HG03469 (cell line): ENCODE data around the gene DRC1.
"Not testable (repeated sequence)": the region's sequence is repeated elsewhere in the genome, so short reads cannot be mapped to it uniquely, and the experiment has no call there.

Source experiments
- ATAC-seq: cut with Tn5 transposase; IDR thresholded peaks from one replicate; pipeline ENCODE4 v1.9.1; 2021; ENCODE audit warnings: mild to moderate bottlenecking, moderate library complexity, moderate number of reproducible peaks; ENCODE audit not compliant: unreplicated experiment

The DRC1 gene

DNA sequence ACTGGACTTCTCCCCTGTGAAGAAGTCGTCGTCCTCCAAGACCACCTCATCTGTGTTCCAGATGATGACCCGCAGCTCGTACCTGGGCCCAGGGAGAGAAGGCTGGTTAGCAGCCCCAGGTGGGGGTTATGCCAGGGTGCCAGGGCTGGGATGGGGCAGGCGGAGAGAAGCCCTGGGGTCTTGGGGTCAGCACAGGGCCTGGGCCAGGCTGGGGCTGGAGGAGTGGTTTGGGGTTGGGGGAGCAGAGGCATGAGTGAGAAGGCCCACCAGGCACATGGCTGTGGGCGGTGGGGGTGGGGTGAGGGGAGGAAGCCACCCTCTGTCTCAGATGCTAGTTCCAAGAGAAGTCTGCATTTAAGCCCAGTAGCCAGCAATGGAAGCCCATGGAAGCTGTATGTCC, 60.4 kb downstream of the DRC1 start:
- ATAC-seq, result no peak

DNA sequence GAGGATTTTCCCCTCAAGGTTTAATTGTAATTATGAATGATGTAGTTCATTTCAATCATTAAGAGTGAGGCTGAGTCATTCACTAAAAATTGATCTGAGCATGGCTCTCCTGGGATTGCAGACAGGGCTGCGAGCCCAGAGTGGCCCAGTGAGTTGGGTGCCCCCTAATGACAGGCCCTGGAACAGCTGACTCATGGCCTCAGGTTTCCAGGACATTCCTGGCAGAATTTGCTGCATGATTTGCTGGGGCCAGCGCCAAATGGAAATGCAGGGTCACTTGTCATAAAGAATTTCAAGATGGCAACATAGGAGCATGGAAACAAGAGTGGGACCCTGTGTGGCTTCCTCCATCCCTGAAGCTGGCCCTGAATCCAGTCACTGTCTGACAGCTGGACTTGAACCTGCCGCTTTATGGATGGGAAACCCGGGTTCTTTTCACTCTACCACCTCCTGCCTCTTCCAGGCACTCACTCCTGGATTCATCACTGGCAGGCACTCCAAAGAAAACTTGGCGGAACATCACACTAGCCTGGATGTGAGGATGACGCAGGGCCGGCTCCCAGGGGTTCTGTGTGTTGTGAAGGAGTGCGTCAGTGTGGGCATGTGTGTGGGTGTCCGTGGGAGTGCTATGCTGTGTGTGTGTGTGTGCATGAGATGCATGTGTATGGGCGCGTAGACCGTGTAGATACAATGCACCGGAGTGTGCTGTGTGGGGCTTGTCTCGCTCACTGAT, 61.0 kb downstream of the DRC1 start:
- ATAC-seq, result no peak

DNA sequence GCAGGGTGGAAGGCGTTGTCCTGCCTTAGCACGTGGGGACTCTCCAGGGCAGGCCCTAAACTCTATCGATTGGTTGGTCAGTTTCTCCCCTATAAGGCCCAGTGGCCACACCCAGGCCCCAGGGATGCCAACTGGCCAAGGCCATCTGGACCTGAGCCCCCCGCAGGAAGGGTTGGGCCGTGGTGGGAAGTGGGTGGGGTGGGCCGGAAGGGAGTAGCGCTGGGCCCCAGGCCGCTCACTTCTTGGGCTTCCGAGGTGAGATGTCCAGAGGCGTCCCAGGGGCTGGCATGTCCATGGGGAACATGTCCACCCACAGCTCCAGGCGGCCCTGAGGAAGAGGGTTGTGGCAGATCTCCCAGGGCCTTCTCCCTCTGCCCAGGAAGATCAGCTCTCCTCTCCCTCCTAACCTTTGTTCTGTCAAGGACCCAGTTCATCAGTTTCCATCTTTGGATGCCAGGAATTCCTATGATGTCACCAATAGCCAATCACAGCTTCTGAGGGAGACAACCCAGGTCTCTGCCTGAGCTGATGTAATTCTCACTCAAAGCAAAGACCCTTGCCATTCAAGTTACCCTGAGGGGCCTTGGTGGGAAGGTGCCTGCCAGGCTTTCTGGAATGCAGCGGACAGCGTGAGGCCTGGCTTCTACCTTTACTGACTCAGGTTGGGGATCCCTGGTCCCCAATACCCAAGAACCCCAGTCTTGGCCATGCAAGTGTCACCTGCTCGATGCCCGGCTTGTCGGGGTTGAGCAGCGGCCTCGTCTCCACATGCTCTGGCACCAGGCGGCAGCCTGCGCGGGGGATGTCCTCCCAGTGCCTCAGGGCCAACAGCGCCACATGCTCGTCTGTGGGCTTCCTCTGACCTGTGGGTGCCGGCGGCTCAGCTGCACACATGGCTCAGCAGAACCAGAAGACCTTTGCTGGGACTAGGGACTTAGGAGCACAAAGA, 61.8 kb downstream of the DRC1 start:
- no peak for ATAC-seq

DNA sequence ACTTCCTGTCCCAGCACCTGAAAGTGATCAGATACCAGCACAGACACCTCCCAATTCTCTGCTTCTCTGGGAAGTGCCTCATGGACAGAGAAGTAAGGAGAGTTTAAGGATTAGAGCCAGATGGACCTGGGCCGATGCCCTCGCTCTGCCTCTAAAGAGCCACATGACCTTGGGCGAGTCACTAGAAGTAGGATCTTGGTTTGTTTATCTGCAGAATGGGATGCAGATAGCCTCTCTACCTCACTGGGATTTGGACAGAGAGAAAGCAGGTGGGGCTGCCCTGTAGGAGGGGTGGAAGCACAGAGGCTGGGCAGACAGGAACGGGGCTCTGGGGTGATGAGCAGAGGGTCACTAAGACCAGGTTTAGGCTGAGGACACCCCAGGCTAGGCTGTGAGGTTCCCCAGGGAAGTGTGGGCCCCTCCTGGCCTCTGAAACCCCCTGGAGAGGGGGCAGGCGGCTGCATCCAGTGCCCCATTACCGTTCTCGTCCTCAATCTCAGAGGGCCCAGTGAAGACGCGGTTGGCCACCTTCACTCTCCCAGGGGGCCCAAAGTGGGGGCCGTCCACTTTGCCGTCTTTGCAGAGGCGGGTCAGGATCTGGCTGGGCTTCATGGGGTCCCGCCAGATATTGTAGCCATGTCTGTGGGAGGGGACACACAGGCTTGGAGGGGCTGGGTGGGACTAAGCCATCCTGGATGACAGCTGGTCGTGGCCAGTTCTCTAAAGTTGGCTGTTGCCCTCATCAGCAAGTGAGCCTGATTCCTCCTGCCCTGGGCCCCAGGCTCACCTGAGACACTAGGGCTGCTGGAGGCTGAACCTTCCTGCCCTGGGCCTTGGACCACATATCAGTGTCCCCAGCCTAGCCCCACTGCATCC, 62.9 kb downstream of the DRC1 start:
- no peak for ATAC-seq

DNA sequence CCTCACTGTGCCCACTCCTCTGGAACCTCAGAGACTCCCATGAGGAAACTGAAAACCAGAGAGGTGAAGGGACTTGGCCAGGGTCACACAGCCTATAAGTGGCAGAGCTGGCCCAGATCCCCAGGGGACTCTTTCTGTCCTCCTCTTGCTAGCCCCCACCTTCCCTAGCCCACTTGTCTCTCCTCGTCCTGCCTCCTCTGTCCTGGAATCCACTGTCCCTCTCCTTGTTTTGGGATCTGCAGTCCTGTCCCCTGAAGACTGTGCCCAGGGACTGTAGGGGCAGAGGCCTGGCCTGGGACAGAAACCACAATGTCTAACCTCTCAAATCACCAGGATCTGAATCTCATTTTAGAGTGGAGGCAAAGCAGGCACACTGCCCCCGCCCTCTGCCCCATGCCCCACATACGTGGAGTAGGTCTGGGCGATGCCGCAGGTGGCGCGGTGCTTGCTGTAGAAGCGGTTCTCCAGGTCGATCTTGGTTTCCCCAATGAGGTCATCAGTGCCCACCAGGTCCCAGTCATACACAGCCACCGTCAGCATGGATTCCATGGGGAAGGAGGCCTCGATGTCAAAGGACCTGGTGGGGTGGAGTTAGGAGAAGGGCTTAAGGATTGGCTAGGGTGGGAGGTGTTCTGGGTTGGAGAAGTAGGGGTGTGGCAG, 63.7 kb downstream of the DRC1 start:
- ATAC-seq, result no peak

DNA sequence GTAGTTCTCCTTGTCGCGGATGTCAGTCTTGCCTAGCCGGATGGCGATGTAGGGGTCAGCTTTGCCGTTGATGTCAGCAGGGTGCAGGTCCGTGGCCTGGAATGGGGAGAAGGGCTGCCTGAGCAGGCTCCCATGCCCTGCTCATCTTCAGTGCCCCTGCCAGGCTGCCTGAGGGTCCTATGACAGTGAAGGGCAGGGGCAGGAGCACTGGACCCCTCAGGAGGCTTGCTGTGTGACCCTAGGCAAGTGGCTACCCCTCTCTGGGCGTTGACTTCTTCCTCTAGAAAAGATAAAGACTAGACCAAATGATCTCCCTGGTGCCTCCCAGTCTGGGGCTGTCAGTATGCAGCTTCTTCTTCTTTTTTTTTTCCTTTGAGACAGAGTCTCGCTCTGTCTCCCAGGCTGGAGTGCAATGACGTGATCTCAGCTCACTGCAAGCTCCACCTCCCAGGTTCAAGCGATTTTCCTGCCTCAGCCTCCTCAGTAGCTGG, 64.3 kb downstream of the DRC1 start:
- no peak for ATAC-seq

DNA sequence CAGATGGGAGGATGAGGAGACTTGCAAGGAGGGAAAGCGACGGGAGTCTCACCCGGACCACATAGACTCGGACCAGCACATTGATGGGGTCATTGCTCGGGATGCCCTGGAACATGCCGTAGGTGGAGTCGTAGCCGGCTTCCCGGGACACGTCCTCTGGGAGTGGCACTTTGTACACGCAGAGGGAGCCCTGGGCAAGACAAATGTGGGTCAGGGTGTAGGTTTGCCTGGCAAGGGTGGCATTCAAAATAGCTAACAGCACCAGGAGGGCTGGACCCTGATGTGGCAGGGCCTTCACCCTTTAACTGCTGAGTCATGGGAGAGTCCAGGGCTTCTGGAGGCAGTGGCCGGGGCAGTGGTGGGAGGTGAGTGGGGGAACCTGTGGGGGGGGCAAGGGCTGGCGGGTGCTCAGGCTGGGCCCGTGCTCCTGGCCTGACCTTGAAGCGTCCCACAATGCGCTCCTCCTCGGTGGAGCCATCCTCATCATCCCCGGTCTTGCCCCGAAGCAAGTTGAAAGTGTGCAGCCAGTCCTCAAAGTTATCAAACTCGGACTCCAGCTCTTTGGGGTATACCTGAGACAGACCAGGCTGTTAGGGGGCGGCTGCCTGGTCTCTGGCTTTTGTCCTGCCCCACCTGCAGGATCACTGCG, 65.1 kb downstream of the DRC1 start:
- no peak for ATAC-seq

DNA sequence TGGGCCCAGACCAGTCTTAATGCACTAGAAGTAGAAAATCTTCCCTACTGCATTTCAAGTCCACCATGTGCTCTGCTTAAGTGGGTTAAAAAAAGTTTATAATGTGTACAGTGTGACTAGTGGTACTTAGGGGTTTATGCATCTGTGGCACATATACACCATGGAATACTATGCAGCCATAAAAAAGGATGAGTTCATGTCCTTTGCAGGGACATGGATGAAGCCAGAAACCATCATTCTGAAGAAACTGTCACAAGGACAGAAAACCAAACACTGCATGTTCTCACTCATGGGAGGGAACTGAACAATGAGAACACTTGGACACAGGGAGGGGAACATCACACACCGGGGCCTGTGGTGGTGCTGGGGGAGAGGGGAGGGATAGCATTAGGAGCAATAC, 66.8 kb downstream of the DRC1 start:
- ATAC-seq, result not testable (repeated sequence)

DNA sequence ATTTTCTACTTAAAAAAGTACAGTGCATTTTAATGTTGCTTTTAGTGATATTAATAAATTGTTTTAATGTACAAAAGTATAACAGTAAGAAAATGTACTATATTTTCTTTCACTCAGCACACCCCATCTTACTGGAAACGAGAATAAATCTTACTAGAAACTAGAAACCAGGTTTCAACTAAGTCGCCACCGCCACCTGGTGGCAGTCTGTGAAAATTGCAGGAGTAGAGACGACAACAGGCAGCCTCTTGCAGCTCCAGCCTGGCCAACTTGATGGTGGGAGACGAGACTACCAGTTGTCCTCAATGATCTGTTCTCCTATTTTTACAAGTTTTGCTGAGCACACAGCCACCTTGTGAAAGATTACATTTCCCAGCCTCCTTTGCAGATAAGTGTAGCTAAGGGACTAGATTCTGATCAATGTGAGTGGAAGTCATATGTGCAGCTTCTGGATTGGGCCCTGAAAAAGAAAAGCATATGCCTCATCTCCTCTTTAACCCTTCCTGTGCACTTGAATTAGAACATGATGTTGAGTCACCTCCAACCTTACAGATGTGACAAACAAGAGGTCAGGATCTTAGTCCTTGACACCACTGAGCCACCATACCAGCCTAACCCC, 67.5 kb downstream of the DRC1 start:
- no peak for ATAC-seq

DNA sequence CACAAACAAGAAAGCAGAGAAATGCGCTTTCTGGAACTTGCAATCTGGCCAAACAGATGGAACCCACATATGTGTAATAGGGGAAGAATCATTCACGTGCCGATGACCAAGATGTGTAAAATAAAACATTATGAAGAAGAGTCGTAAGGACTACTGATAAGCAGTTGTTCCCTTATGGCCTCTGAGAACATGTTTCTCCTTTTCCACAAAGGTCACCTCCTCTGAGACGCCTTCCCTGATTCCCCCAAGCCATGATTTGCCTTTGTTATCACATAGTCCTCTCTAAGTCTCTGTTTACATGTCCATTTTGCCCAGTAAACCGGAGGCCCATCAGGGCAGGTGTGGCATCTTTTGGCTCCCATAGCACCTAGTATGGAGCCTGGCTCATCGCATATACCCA, 68.2 kb downstream of the DRC1 start:
- ATAC-seq, result no peak

DNA sequence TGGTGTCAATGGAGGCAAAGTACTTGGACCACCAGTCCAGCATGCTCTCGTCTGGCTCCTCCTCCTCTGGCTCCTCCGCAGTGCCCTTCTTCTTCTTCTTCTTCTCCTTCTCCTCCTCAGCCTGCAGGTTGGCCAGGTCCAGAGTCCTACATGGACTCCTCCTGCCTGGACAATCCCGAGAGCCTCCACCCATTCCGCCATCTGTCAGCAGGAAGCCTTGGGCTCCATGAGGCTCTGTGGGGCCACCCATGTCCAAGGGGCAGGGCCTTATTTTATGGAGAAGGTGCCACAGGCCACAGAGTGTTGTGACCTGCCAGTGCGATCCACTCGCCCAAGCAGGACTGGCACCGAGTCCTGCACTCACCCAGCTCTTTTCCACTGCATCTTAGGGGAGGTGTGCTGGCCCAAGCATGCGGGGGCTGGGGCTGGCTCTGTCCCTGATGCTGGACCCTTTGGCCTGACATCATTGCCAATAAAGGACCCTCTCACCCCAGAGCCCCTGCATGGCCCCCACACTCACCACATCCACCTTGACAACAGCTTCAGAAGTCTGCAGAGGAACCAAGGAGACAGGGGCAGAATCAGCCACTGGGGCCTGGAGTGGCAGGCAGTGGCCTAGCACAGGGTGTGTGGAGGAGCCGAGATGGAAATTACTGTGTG, 69.0 kb downstream of the DRC1 start:
- no peak for ATAC-seq

DNA sequence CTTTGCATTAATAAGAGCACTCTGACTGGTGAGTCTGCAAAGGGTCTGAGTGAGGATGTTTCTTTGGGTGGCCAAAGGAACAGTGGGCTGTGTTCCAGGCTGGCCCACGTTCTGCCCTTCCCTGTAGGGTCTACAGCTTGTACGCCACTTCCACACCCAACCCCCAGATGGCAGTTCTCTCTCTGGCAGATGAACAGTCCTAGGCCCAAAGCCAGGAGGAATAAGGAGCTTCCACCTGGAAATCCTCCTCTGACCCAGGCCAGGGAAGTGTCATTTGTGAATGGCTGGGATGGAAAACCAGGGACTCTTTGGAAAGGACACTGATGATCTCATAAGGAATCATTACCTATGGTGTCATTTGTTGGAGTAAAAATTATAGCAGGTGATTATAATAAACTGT, 69.6 kb downstream of the DRC1 start:
- no peak for ATAC-seq

DNA sequence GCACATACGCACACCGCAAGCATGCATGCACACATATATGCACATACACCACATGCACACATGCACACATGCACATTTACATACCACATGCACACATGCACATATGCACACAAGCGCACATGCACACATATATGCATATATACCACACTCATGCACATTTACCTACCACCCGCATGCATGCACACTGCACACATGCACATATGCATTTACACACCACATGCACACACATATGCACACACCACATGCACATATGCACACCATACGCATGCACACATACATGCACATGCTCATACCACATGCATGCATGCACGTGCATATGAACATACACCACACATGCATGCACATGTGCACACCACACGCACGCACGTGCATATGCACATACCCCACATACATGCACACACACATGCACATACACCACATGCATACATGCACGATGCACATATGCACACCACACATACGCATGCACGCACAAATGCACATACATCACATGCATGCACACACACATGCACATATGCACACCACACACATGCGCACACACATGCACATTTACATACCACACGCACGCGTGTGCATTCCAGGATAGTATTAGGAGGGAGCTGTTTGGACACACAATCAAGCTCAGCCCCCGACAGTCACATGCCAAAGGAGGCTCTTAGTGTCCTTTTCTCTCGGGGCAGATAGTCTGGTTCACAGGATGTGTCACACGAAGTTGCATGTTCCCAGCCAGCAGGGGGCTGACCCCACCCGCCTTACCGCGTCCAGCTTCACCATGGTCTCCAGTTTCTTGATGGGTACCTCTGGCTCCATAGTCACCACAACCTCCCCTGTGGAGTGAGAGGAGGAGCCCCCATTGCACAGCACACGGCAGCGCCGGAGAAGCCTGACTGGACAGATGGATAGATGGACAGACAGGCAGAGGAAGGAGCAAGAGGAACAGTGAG, 70.3 kb downstream of the DRC1 start:
- no peak for ATAC-seq

DNA sequence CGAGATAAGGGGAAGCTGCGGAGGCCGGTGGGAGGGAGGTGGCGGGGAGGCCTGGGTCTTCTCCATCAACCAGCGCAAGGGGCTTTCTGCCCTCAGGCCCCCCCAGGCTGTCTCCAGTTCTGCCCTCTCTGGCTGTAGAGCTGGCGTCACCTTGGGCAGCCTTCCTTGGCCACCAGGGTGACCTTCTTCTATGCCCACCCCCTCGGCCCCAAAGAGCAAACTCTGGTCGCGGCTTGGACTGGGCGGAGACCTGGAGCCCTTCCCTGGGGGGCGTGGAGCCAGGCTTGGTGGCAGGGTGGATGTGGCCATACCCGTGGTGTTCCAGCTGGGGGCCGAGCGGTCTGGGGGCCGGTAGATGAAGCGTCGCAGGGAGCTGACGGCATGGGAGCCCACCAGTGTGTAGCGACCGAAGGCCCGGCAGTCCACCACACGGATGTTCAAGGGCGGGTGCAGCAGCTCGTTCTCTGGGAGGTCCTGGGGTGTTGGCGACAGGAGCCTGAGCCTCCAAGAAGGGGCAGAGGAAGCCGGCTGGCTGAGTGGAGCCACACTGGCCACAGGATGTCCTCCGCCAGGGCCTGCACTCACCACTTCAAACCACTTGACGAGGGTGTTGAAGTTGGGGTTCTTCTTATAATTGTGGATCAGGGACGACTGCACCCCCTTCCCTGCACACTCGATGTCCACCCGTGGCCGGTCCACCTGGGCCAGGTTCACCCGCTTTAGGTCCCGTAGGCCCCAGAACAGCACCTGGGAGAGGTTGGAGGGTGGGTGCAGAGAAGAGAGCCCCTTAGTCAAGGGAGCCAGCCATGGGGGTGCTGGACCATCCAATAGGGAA, 71.3 kb downstream of the DRC1 start:
- ATAC-seq, result no peak

DNA sequence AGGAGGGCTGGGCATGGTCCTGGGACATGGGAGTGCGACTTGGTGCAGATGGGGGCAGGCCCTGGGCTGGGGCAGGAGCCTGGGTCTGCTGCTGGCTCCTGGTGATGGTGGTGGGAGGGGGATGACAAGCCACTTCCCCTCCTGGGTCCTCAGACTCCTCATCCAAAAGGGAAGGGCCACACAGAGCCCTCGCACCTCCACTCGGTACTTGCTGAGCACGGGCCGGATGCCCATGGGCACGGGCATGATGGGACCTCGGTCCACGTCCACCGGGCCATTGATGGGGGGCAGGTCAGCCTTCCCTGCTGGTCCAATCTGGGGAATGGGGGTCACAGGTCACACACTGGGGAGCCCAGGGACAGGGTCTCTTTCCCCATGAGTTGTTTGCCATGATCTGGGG, 72.1 kb downstream of the DRC1 start:
- ATAC-seq, result no peak

DNA sequence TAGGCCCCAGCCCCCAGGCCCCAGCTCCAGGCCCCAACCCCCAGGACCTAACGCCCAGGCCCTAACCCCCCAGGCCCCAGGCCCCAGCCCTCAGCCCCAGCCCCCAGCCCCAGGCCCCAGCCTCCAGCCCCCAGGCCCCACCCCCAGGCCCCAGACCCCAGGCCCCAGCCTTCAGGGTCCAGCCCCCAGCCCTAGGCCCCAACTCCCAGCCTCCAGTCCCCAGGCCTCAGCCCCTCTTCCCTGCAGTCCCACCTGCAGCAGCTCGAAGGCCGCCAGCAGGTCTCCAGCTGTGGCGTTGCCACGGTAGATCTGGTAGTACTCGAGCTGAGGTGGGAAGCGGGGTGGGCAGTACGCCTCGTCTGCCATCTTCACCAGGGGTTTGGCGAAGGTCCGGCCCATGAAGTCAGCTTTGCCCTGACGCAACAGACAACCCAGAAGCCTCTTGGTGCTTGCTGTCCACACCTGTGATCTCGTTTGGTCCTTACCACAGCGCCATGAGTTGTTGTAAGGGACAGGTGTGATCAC, 72.6 kb downstream of the DRC1 start:
- ATAC-seq, result no peak

DNA sequence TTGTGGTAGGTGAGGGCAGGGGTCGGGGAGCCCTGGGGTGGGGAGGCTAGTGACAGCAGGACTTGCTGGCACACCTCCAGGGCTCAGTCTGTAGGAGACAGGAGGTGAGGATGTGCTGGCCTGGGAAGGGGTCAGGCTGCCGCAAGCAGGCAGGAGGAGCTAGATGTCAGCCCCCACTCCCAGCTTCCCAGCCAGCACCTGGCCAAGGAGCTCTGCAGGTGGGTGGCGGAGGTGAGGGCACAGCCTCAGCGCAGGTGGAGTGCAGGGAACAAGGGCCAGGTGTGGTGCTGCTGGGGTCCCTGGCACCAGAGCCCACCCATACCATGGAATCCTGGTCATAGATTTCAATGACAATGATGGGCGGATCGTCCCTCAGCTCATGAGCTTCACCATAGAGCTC, 73.3 kb downstream of the DRC1 start:
- no peak for ATAC-seq
